Keratinocyte (primary cell): Measurements from ENCODE around the gene CCDC178. TPM values are rescaled to one million over a fixed set of nuclear protein-coding genes. Genes with fewer than 3 reads are reported as not detected.

Source experiments
- DNase-seq: peaks from one replicate; pipeline ENCODE4 v3.0.0-alpha.2; 2011; ENCODE audit warnings: low read depth, missing footprints, low spot score
- FAIRE-seq: peaks from 2 replicates; lab custom pipeline; 2011; peaks lifted over from hg19 to GRCh38; lab: Jason Lieb, UNC
- H2AFZ ChIP-seq: 2 replicates; pipeline ENCODE4 v1.6.0; 2012; ENCODE audit warnings: low read length, control low read depth, inconsistent platforms; ENCODE audit not compliant: control insufficient read depth
- H3K27ac ChIP-seq: 2 replicates; pipeline ENCODE4 v1.5.1; 2011; ENCODE audit warnings: low read length; ENCODE audit not compliant: control insufficient read depth, insufficient read depth
- H3K27me3 ChIP-seq: 3 replicates; pipeline ENCODE4 v1.6.0; 2011; ENCODE audit warnings: low read length; ENCODE audit not compliant: control insufficient read depth, insufficient read depth; ENCODE audit errors: extremely low read depth
- H3K36me3 ChIP-seq, 2 experiments: 2 replicates in 1 of 2; 3 replicates in 1 of 2; pipeline ENCODE4 v1.5.1; 2011; ENCODE audit warnings: low read length in 2 of 2, mild to moderate bottlenecking in 1 of 2; ENCODE audit not compliant: control insufficient read depth in 2 of 2, insufficient read depth in 2 of 2; ENCODE audit errors: extremely low read depth in 1 of 2
- H3K4me1 ChIP-seq: 3 replicates; pipeline ENCODE4 v1.5.1; 2011; ENCODE audit warnings: low read length; ENCODE audit not compliant: control insufficient read depth, insufficient read depth; ENCODE audit errors: extremely low read depth
- H3K4me2 ChIP-seq: 3 replicates; pipeline ENCODE4 v1.6.0; 2011; ENCODE audit warnings: low read depth, low read length; ENCODE audit not compliant: control insufficient read depth, insufficient read depth; ENCODE audit errors: extremely low read depth
- H3K4me3 ChIP-seq, 3 experiments: fragments of 200-600 bp in 1 of 3; sonication (generic) in 1 of 3; 2 replicates in 2 of 3; 3 replicates in 1 of 3; pipeline ENCODE4 v1.5.1; 2011 to 2016; ENCODE audit warnings: low read length in 3 of 3, mild to moderate bottlenecking in 3 of 3, control low read depth in 2 of 3, inconsistent platforms in 1 of 3, low read depth in 1 of 3, mixed read lengths in 1 of 3, mixed run types in 1 of 3, moderate library complexity in 1 of 3; ENCODE audit not compliant: control insufficient read depth in 2 of 3, insufficient read depth in 2 of 3; ENCODE audit errors: extremely low read depth in 1 of 3
- H3K79me2 ChIP-seq: 2 replicates; pipeline ENCODE4 v1.6.0; 2012; ENCODE audit warnings: low read length; ENCODE audit not compliant: control insufficient read depth, insufficient read depth
- H3K9ac ChIP-seq: 3 replicates; pipeline ENCODE4 v1.6.0; 2011; ENCODE audit warnings: low read length; ENCODE audit not compliant: control insufficient read depth, insufficient read depth; ENCODE audit errors: extremely low read depth
- H3K9me1 ChIP-seq: 3 replicates; pipeline ENCODE4 v1.6.0; 2011; ENCODE audit warnings: low read length; ENCODE audit not compliant: control insufficient read depth, insufficient read depth; ENCODE audit errors: extremely low read depth
- H3K9me3 ChIP-seq: 2 replicates; pipeline ENCODE4 v1.5.1; 2012; ENCODE audit warnings: low read depth, low read length; ENCODE audit not compliant: control insufficient read depth
- H4K20me1 ChIP-seq: 3 replicates; pipeline ENCODE4 v1.6.0; 2011; ENCODE audit warnings: low read length; ENCODE audit not compliant: control insufficient read depth, insufficient read depth; ENCODE audit errors: extremely low read depth
- EZH2 ChIP-seq: IDR thresholded peaks from one replicate; pipeline ENCODE4 v1.6.1; 2012; ENCODE audit warnings: inconsistent platforms, mild to moderate bottlenecking, low read length, moderate library complexity
- dilution Hi-C: fragments of 300-500 bp; cut with MboI; formaldehyde crosslinking; loops from one replicate; pipeline ENCODE4 v1.7.0; 2020; ENCODE audit warnings: low sequenced_read_pairs; ENCODE audit not compliant: extremely low pct_ligation_motif_present
- polyA plus RNA-seq, 5 experiments: library from polyadenylated mRNA; depleted of rRNA in 3 of 5; stranded (reverse) in 3 of 5; stranded (forward) in 1 of 5; unstranded in 1 of 5; fragments of >200 nt; gene quantifications; 1 replicate in 1 of 5; 2 replicates in 3 of 5; 3 replicates in 1 of 5; pipeline versions ENCODE4 v1.2.1 to v1.2.3, GENCODE V29; 2011 to 2012; ENCODE audit warnings: missing spikeins in 2 of 5, low read depth in 1 of 5, low replicate concordance in 1 of 5
- TF ChIP-seq, protein P1 (sequence below), 3 experiments: IDR thresholded peaks in 1 of 3; conservative IDR thresholded peaks in 1 of 3; optimal IDR thresholded peaks in 1 of 3; 2 replicates in 2 of 3; 3 replicates in 1 of 3; pipeline versions ENCODE3 to v1.5.1; 2011; ENCODE audit warnings: low read length in 3 of 3, mild to moderate bottlenecking in 3 of 3, moderate library complexity in 2 of 3, control low read depth in 1 of 3, inconsistent platforms in 1 of 3; ENCODE audit not compliant: insufficient read depth in 2 of 3; ENCODE audit errors: extremely low read depth in 1 of 3

Gene CCDC178
- polyA plus RNA-seq, 1 donor (not counting 4 experiments of a cell fraction or from before 2014, with no cell fraction given) = 0.14 TPM

- Histone ChIP-seq H3K79me2 (no peaks in the 10 kb centered on the region), H3K27me3 (no peaks in the 10 kb centered on the region), H3K9me1 (no peaks in the 10 kb centered on the region), H3K27ac (no peak overlapping the region), H2AFZ (no peak overlapping the region), H4K20me1 (no peaks in the 10 kb centered on the region), H3K4me1 (no peaks in the 10 kb centered on the region), H3K4me2 (no peak overlapping the region), H3K9ac (no peak overlapping the region), H3K36me3 (no peaks in the 10 kb centered on the region), H3K4me3 (no peak overlapping the region), H3K9me3 (no peaks in the 10 kb centered on the region)
- no peak for TF ChIP-seq EZH2
- TF ChIP-seq, protein P1, sequence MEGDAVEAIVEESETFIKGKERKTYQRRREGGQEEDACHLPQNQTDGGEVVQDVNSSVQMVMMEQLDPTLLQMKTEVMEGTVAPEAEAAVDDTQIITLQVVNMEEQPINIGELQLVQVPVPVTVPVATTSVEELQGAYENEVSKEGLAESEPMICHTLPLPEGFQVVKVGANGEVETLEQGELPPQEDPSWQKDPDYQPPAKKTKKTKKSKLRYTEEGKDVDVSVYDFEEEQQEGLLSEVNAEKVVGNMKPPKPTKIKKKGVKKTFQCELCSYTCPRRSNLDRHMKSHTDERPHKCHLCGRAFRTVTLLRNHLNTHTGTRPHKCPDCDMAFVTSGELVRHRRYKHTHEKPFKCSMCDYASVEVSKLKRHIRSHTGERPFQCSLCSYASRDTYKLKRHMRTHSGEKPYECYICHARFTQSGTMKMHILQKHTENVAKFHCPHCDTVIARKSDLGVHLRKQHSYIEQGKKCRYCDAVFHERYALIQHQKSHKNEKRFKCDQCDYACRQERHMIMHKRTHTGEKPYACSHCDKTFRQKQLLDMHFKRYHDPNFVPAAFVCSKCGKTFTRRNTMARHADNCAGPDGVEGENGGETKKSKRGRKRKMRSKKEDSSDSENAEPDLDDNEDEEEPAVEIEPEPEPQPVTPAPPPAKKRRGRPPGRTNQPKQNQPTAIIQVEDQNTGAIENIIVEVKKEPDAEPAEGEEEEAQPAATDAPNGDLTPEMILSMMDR (optimal IDR thresholded peaks at IDR 0.05 in 1 of 3, IDR thresholded peaks at IDR 0.05 in 1 of 3, conservative IDR thresholded peaks at IDR 0.05 in 1 of 3; ENCODE audit: extremely low read depth in 1 of 3, insufficient read depth in 2 of 3, low read length in 3 of 3) = no peak
- dilution Hi-C loops = no loop called here
- DNase-seq (no peak), FAIRE-seq (no peak)
These were observed 324.1 kb downstream of the CCDC178 start for GRCh38 chr18:33116376-33116775.

DNA sequence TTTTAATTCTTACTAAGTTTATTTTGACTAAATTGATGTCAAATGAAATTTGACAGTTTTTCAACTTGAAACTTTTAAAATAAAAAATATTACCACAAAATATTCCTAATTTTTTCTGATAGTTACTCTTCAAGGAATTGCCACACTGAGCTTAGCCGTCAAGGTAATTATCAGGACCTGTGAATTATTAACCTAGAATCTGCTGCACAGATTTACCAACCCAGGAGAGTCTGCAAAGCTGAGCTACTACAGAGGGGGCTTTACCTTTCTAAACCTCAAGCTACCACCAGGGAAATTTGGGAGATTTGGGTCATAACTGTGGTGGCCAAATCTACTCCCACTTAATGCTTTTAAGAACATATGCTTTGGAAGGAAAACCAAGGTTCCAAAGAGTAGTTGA, 324.6 kb downstream of the CCDC178 start:
- DNase-seq = no peak
- dilution Hi-C loops = no loop called here

More for the DNA sequence above, 324.6 kb downstream of the CCDC178 start:
- no peak overlapping the region for H3K4me2 ChIP-seq
- H3K36me3 ChIP-seq = no peaks in the 10 kb centered on the region
- H3K9me1 ChIP-seq = no peaks in the 10 kb centered on the region
- no peak overlapping the region for H3K9ac ChIP-seq
- no peaks in the 10 kb centered on the region for H3K9me3 ChIP-seq
- H3K4me3 ChIP-seq = no peak overlapping the region
- H4K20me1 ChIP-seq = no peaks in the 10 kb centered on the region
- FAIRE-seq = no peak
- H2AFZ ChIP-seq = no peak overlapping the region
- TF ChIP-seq, protein P1 (optimal IDR thresholded peaks at IDR 0.05 in 1 of 3, IDR thresholded peaks at IDR 0.05 in 1 of 3, conservative IDR thresholded peaks at IDR 0.05 in 1 of 3; ENCODE audit: extremely low read depth in 1 of 3, insufficient read depth in 2 of 3, low read length in 3 of 3) = no peak
- TF ChIP-seq EZH2 = no peak
- H3K27ac ChIP-seq = no peak overlapping the region
- no peaks in the 10 kb centered on the region for H3K27me3 ChIP-seq
- H3K79me2 ChIP-seq = no peaks in the 10 kb centered on the region
- H3K4me1 ChIP-seq = no peaks in the 10 kb centered on the region
